ENCODE data around the gene KCNQ1. TPM values are rescaled to one million over a fixed set of nuclear protein-coding genes. Genes with fewer than 3 reads are reported as not detected.

KCNQ1 gene
- total and polyA plus RNA-seq, 2 of the 13 experiments (the other 11 are each of a cell fraction or from before 2014, with no cell fraction given), result 0.02 to 0.08 TPM

DNA sequence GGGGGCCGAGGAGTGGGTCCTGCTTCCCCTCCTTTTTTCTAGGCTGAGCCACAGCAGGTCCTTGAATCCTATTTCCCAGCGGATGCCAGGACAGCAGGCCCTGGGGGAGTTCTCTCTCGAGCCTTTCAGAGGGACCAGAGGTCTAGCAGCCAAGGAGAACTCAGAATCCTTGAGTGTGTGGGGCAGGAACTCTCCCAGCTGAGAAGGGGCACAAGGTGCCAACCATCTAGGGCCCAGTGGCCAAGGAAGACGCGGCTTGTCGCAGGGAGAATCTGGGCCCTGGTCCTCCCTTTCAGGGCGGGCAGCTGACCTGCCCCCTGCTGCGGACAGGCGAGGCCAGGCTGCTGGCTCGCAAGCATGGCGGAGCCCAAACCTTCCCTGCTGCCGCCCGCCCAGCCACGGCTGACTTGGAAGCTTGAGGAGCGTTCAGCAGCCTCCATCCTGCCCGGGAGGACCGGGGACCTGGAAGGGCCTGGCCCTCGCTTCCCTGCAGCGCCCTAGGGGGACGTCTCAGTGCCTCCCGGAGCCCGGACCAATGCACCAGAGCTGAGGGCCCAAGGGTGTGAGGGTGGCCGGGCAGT is 45.2 kb upstream of the KCNQ1 start (continued):
- no peak for TF ChIP-seq PBX2 (CRISPR knock-in tag; IDR thresholded peaks at IDR 0.05)
- no peak for TF ChIP-seq FOXC1 (CRISPR knock-in tag; IDR thresholded peaks at IDR 0.05; ENCODE audit: borderline replicate concordance)
- 0 out of 2 replicates have a peak, but pooled peaks have one; percentile 6 for TF ChIP-seq RELA (CRISPR knock-in tag; IDR thresholded peaks at IDR 0.05)
- TF ChIP-seq MEIS1 (CRISPR knock-in tag; IDR thresholded peaks at IDR 0.05; ENCODE audit: borderline replicate concordance), result no peak
- 0 out of 2 replicates have a peak, but pooled peaks have one; percentile 23 for TF ChIP-seq SSRP1 (CRISPR knock-in tag; IDR thresholded peaks at IDR 0.05)
- no peak for TF ChIP-seq XRCC5 (optimal IDR thresholded peaks at IDR 0.05; ENCODE audit: low read length)
- no peak for TF ChIP-seq RERE (CRISPR knock-in tag; IDR thresholded peaks at IDR 0.05; ENCODE audit: low read depth)
- TF ChIP-seq, protein P1, sequence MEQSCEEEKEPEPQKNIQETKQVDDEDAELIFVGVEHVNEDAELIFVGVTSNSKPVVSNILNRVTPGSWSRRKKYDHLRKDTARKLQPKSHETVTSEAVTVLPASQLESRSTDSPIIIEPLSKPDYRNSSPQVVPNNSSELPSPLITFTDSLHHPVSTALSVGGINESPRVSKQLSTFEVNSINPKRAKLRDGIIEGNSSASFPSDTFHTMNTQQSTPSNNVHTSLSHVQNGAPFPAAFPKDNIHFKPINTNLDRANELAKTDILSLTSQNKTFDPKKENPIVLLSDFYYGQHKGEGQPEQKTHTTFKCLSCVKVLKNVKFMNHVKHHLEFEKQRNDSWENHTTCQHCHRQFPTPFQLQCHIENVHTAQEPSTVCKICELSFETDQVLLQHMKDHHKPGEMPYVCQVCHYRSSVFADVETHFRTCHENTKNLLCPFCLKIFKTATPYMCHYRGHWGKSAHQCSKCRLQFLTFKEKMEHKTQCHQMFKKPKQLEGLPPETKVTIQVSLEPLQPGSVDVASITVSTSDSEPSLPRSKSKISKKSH (CRISPR knock-in tag; IDR thresholded peaks at IDR 0.05; ENCODE audit: borderline replicate concordance), result peak; percentile 84; the same call in 1 of the 2 replicates
- TF ChIP-seq ZNF776 (CRISPR knock-in tag; IDR thresholded peaks at IDR 0.05), result no peak
- TF ChIP-seq, protein P2, sequence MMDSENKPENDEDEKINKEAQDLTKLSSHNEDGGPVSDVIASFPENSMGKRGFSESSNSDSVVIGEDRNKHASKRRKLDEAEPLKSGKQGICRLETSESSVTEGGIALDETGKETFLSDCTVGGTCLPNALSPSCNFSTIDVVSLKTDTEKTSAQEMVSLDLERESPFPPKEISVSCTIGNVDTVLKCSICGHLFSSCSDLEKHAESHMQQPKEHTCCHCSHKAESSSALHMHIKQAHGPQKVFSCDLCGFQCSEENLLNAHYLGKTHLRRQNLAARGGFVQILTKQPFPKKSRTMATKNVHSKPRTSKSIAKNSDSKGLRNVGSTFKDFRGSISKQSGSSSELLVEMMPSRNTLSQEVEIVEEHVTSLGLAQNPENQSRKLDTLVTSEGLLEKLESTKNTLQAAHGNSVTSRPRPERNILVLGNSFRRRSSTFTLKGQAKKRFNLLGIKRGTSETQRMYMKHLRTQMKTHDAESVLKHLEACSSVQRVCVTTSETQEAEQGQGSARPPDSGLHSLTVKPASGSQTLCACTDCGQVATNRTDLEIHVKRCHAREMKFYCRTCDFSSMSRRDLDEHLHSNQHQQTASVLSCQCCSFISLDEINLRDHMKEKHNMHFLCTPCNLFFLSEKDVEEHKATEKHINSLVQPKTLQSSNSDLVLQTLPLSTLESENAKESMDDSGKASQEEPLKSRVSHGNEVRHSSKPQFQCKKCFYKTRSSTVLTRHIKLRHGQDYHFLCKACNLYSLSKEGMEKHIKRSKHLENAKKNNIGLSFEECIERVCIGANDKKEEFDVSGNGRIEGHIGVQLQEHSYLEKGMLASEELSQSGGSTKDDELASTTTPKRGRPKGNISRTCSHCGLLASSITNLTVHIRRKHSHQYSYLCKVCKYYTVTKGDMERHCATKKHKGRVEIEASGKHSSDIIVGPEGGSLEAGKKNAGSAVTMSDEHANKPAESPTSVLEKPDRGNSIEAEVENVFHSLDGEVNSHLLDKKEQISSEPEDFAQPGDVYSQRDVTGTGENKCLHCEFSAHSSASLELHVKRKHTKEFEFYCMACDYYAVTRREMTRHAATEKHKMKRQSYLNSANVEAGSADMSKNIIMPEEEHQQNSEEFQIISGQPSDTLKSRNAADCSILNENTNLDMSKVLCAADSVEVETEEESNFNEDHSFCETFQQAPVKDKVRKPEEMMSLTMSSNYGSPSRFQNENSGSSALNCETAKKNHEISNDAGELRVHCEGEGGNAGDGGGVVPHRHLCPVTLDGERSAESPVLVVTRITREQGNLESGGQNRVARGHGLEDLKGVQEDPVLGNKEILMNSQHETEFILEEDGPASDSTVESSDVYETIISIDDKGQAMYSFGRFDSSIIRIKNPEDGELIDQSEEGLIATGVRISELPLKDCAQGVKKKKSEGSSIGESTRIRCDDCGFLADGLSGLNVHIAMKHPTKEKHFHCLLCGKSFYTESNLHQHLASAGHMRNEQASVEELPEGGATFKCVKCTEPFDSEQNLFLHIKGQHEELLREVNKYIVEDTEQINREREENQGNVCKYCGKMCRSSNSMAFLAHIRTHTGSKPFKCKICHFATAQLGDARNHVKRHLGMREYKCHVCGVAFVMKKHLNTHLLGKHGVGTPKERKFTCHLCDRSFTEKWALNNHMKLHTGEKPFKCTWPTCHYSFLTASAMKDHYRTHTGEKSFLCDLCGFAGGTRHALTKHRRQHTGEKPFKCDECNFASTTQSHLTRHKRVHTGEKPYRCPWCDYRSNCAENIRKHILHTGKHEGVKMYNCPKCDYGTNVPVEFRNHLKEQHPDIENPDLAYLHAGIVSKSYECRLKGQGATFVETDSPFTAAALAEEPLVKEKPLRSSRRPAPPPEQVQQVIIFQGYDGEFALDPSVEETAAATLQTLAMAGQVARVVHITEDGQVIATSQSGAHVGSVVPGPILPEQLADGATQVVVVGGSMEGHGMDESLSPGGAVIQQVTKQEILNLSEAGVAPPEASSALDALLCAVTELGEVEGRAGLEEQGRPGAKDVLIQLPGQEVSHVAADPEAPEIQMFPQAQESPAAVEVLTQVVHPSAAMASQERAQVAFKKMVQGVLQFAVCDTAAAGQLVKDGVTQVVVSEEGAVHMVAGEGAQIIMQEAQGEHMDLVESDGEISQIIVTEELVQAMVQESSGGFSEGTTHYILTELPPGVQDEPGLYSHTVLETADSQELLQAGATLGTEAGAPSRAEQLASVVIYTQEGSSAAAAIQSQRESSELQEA (CRISPR knock-in tag; IDR thresholded peaks at IDR 0.05; ENCODE audit: not compliant biosample characterization), result no peak
- TF ChIP-seq ZNF136 (CRISPR knock-in tag; IDR thresholded peaks at IDR 0.05; ENCODE audit: low read depth), result no peak
- no peak for TF ChIP-seq WIZ (CRISPR knock-in tag; IDR thresholded peaks at IDR 0.05)

Measured in HepG2 (cell line).